Vagina (tissue), 2 donors: ENCODE measurements around the gene PI4KA.

Experiments used
- CTCF ChIP-seq, 3 experiments: fragments of 450-650 bp in 2 of 3; fragments of 200-600 bp in 1 of 3; sonication (generic) in 1 of 3; IDR thresholded peaks; one replicate each; pipeline ENCODE4 v1.5.1; 2017 to 2019; ENCODE audit warnings: antibody characterized with exemption in 3 of 3, mild to moderate bottlenecking in 2 of 3, moderate library complexity in 2 of 3
- POLR2A ChIP-seq, 2 donors: fragments of 450-650 bp; IDR thresholded peaks; one replicate each; pipeline ENCODE4 v1.6.1; 2017; ENCODE audit warnings: antibody characterized with exemption in 2 of 2, mild to moderate bottlenecking in 2 of 2, moderate library complexity in 2 of 2

DNA sequence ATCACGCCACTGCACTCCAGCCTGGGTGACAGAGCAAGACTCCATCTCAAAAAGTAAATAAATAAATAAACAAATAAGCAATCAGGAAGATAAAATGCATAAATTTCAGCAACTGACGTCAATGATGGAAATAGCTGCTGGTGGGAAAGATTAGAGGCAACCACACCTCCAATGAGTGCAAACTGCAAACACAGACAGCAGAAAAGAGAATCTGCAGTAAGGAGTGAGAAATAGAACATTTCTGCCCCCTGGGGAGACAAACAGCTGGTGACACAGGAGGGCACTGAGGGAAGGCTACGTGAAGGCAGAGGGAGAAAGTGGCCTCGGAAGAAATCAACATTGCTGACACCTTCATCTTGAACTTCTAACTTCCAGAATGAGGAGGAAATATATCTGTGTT lies 6.5 kb downstream of the PI4KA start:
- TF ChIP-seq CTCF (IDR thresholded peaks at IDR 0.05) (no peak), POLR2A (IDR thresholded peaks at IDR 0.05) (no peak)
